ENCODE results near the gene FAM168A.

- TF ChIP-seq CTCF (IDR thresholded peaks at IDR 0.05; ENCODE audit: low read length) (no peak), EZH2 (optimal IDR thresholded peaks at IDR 0.05; ENCODE audit: low read depth, low read length) (no peak), EZH2phosphoT487 (IDR thresholded peaks at IDR 0.05; ENCODE audit: low read length) (no peak)
Measured at GRCh38 chr11:73590991-73591390, 6.9 kb downstream of the FAM168A start.
